COR-L47 (cell line): ENCODE results near the gene TBPL1.
"Not testable (repeated sequence)": the region's sequence is repeated elsewhere in the genome, so short reads cannot be mapped to it uniquely, and the experiment has no call there.

ENCODE experiments used
- DNase-seq: peaks from one replicate; lab custom pipeline; 2025; lab: John Stamatoyannopoulos, UW

The TBPL1 gene

GRCh38 chr6:133953634-133954415 is 801 bp downstream of the TBPL1 start:
- DNase-seq: no peak

- DNase-seq: no peak
These were observed 1.9 kb downstream of the TBPL1 start for GRCh38 chr6:133954657-133955576.

DNA sequence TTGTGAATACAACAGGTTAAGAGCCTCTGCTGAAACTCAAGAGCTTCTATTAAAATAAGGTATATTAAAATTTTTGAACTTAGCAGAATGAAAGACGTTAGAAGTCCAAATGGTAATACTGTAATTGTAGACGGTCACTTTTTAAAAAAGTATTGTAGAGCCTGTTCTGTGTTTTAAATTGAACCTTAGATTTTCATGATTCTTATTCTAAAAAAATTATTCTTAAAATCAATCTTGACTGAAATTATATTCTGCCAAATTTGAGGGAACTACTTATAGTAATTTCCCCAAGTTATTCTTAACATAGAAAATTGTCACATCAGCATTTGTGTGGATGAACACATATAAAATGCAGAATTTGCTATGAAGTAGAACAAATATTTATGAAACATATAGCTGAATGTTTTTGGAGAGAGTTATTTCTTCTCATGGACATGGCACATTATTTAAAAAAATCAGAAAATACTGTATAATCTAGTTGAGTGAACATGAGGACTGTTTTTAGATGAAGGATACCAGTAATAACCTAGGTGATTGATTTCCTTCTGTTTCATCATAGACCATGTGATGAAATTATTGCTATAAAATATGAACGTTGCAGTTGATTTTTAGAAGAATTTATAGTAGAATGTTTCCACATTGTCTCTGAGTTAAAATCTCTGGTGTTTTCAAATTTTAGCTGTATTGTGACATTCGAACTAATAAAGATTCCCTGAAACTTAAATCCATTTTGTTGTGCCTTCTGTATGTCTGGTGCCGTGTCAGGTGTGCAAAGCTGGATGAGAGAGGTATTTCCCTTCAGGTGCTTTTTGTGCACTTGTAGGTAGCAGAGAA is 2.8 kb downstream of the TBPL1 start:
- DNase-seq: no peak

DNA sequence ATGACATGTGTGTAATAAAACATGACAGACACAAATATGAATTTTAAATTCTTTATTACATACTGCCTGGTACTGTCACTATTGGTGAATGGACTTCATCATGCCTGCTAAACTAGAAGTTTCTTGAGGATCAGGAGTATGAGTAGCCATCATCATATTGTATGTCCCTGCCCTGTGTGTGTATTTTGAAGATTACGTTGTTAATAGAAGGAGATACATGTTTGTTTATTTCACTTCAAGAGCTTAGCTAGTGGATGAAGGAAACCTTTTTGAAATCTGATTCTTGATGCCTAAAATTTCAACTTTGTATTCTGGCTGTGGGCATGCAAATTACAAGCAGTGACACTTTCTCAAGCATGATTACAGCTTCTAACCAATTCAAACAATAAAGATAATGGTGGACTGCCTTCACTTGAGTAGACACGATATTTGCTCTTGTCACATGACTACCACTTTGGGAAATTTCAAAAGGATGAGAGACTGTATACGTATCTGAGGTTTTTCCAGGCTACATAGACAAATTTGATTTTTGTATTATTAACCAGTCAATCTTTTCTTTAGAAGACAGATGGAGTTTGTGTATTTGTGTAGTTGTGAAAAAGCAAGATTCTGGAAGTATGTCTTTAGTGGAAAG is 3.5 kb downstream of the TBPL1 start:
- no peak for DNase-seq

- no peak for DNase-seq
These were observed 4.2 kb downstream of the TBPL1 start for GRCh38 chr6:133957227-133957626.

- no peak for DNase-seq
These were observed 4.8 kb downstream of the TBPL1 start for GRCh38 chr6:133957780-133958242.

- no peak for DNase-seq
These were observed 5.8 kb downstream of the TBPL1 start for GRCh38 chr6:133958791-133959190.

DNA sequence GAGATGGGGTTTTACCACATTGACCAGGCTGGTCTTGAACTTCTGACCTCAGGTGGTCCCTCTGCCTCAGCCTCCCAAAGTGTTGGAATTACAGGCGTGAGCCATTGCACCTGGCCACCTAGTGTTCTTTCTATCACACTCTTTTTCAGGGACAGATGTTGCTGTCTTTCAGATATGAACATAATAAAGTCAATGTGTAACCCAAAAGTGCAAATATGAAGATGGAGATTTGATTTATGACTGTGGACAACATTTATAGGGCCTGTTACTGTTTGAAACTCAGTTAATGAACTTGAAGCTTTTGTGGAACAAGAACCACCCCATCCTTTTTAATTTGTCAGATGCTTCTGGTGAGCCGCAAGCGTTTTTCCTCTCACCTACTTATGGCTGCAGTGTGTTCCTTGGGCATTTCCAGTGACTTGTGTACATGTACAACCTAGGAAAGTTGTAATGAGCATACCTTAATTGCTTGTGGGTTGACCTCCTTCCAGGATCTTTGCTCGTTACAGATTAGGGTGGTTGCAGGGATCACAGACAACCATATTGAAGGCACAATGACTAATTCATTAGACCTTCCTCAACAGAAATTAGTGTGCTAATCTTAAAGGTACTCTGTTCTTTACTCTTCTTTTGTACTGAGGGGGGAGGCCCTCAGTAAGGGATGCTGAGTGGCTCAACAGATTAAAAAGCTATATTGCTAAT is 6.8 kb downstream of the TBPL1 start:
- DNase-seq: no peak

DNA sequence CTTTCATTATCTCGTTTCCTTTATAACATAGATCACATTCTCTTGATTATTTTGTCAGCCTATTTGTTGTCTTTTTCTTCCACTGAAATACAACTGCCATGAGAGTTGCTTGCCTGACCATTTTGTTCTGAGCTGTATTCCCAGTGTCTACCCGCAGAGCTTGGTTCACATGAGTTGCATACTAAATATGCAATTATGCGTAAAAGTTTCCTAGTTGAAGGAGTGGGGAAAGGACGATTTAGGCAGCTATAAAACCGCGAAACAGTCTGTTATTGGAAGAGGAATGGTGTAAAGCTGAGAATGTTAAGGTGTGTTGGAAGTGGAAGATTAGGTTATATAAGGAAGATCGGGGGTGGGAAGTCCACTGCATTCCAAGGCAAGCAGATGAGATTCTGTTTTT is 8.8 kb downstream of the TBPL1 start:
- DNase-seq: no peak

- DNase-seq: no peak
These were observed 11.0 kb downstream of the TBPL1 start for GRCh38 chr6:133964052-133964451.

- no peak for DNase-seq
These were observed 11.7 kb downstream of the TBPL1 start for GRCh38 chr6:133964702-133965101.

DNA sequence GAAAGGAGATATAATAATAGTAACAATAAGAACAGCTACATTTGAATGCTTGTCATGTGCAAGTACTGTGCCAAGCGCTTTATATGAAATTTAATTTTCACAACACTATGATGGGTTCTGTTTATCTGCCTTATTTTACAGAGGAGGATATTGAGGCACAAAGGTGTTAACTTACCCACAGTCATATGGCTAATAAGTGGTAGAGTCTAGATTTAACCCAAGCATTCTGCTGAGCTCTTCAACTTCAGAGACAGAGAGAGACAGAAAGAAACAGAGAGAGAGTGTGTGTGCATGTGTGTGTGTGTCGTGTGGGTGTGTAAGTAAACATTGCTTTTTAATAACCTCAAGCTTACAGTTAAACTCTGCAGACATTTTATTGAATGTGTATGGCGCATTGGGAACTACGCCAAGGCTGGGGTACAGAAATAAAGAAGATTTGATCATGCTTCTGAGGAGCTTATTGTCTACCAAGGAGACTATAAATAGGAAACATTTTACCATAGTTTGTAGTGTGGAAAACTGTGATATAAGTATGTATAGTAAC is 12.9 kb downstream of the TBPL1 start:
- DNase-seq: no peak

- no peak for DNase-seq
These were observed 13.8 kb downstream of the TBPL1 start for GRCh38 chr6:133966654-133967329.

DNA sequence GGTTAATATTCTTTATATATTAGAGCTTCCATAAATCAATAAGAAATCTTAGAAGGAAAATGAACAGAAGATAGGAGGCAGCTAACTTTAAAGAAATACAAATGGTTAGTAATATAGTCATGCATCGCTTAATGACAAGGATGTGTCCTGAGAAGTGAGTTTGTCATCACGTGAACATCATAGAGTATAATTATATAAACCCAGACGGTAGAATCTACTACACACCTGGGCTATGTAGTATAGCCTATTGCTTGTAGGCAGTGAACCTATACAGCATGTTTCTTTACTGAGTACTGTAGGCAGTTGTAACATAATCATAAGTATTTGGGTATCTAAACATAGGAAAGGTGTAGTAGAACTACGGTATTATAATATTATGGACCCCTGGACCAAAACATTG is 14.3 kb downstream of the TBPL1 start:
- DNase-seq: no peak

DNA sequence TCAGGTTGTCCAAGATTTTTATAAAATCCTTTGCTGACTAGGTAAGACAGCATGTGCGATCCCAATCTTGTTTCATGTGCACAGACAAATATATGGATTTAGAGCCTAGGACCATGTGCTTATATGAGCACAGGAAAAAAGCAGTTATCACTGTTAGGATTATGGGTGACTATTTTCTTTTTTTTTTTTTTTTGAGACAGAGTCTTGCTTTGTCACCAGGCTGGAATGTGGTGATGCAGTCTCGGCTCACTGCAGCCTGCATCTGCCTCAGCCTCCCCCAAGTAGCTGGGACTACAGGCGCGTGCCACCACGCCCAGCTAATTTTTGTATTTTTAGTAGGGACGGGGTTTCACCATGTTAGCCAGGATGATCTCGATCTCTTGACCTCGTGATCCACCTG is 14.8 kb downstream of the TBPL1 start:
- not testable (repeated sequence) for DNase-seq

- DNase-seq: no peak
These were observed 16.4 kb downstream of the TBPL1 start for GRCh38 chr6:133969285-133969920.

DNA sequence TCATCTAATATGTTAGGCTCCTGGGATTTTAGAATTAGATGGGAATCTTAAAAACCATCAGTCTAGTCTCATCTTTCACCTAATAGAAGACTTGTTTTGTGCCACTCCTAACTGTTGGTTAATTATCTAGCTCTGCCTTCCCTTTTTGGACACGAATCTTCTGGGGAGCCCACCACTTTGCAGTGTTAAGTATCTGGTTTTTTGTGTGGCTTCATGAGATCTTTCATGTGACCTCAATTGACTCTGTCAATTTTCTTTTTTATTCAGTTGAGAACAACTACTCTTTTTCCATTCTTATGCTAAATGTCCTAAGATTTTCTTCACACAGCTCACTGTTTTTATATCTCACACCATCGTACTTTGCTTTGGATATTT is 16.9 kb downstream of the TBPL1 start:
- no peak for DNase-seq

- DNase-seq: no peak
These were observed 18.8 kb downstream of the TBPL1 start for GRCh38 chr6:133971861-133972260.

GRCh38 chr6:133972388-133972787 is 19.4 kb downstream of the TBPL1 start:
- no peak for DNase-seq
